AG08395 (cell line): ENCODE measurements around the gene MYCL.
A peak's percentile ranks its signal among the peaks of the same experiment; 100 is the strongest.

Source experiments
- DNase-seq: peaks from one replicate; pipeline ENCODE4 v3.0.0; 2012; ENCODE audit warnings: mixed read lengths, low spot score

The MYCL gene

DNA sequence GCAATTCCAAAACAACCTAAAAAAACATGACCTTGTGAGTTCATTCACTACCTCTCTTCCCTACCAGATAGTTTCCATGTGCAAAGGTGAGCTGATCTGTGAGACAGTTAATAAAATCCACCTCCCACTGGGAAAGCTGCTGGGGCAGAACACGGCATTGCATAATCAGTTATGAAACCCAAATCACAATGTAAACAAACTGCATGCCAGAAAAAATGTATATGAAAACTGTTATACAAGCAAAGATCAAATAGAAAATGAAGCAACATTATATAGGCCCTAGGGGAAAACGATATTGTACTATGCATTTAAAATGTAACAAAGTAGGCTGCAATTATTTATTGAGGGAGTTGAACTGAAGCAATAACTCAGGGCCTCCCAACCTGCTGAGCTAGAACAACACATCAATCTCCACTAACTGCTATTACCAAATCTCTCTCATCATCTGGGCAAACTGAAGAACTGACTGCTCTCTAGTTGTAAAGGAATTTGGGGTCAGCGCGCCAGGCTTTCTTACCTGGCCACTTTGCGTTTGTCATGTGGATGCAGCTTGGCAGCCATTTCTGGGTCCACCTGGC is 49.4 kb downstream of the MYCL start:
- DNase-seq, result no peak

DNA sequence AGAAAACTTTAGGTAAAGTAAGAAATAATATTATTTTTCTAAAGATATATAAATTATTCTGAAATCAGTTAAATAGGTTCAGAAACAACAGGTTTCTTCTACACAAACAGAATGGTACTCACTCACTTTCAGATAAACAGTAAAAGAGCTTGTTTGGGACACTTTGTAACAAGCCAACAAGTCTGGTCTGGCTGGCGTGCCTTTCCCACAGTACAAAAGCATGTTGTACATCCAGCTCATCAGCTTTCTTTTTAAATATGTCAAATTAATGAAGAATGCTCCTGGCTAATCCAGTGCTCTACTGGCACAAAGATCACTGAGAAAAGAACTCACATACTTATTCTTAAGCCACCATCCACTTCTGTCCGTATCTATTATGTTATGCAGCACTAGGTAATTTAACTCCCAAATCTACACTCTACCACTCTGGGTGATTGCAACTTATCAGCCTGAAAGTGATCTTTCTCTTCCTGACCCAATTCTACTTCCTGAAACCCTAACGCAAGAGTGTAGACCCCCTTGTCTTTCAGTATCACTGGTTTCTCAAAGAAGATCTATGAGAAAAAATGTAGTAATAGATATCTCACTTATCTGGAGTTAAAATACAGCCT is 51.0 kb downstream of the MYCL start:
- DNase-seq, result no peak

DNA sequence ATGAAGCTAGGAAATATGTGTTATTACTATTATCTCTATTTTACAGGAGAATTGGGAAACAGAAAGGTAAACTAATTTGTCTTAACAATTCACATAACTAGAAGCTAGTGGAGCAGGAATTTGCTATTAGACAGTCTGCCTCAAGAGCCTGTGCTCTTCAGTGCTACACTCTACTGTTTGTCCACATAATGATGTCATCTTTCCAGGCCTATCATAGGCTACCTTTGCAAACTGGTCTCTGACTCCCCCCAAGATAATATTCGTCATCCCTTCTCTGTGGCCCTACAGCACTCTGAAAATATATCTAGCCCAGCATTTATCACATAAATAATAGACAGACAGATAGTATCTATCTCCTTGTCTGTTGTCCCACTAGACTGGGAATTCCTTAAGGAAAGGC is 52.5 kb downstream of the MYCL start:
- no peak for DNase-seq

DNA sequence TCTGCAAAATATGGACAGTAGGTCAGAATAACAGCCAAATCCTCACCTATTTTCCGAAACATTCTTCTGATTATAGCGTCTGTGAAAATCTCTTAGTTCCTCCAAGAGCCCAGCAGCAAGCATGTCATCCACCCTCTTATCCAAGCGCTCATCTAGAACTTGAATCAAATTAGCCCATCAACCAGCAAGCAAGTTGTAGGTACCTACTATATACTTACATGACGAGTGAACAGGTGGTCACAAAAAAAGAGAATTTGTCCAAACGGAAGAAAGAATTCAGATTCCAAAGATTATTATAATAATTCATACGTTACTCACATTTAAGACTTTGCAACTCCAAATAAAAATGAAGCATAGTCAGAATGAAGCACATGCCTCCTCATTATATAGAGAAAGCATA is 53.8 kb downstream of the MYCL start:
- DNase-seq, result no peak

DNA sequence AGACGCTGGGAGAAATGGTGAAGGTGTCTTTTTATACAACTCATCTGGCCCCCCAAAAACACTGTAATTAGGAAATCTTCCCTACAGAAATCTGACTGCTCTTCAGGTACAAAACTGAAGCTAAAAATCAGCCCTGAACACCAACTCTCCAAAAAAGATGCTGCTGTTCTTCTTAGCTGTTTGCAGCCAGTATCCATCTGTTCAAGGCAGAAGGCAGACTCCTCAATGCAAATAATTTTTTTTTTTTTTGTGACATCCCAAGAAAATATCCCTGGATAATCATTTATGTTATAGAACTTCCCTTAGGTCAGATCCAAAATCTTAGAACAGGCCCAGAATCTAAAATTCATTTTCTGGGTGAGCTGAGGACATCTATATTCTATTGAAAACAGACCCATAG is 54.9 kb downstream of the MYCL start:
- no peak for DNase-seq

DNA sequence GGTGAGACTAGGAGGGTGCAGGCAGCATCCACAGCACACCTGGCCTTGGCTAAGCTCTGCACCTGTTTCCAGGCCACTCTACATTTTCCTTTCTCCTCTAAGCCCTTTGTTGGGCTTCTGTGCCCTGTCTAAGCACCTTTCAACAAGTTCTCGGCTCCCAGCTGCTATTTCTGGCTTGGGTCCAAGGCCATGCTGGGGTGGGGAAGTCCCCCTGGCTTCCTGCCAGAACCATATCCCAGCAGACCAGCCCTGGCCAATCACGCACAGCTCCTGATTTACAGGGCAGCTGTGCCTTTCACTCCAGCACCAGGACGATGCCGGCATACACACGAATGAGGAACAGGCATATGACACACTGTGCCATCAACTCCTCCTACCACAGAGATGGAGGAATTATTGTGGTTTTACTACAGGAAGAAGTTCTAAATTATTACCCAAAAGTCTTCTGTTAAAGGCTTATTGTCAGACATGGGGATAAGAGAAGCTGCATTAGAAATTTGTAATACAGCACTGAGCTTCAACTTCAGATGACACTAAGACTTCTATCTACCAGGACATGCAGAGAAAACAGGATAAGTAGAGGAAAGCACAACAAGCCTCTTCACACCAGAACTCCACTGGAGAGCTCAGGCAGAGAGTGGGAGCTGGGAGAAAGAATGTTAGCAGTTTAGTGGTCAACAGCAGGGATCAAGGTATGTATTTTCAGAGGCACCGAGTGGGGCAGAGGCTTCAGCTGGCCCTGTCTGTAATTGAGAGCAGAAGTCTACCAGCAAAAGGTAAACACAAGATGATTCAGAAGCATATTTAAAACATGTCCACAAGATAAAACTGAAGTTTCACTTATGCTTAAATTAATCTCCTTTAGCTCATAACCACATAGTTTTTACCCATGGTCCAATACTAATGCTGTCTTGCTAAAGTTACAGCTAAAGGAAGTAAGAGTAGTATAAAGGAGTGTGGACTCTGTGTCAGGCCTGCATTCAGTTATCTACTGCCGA is 55.8 kb downstream of the MYCL start:
- peak; percentile 58 for DNase-seq
